ENCODE data around the gene DNMT3A. TPM values are rescaled to one million over a fixed set of nuclear protein-coding genes. Genes with fewer than 3 reads are reported as not detected.

DNMT3A gene
- total and polyA plus RNA-seq, 2 donors (not counting 3 experiments of a cell fraction or from before 2014, with no cell fraction given) = 23.3 to 71.7 TPM

DNA sequence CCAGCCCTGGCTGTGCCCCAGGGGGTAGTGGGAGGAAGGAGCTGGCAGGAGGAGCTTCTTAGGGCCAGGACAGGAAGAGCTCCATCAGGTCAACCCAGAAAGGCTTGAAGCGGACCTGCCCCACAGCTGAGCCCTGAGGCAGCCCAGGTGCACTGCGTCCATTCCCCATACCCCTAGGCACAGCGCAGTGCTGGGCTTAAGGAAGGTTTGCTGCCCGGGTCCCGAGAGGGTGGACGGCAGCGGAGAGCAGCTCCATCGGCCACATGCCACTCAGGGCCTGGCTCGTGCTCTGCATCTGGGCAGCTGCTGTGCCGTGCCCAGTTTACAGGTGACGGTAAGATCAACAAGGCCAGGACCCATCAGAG lies 26.4 kb downstream of the DNMT3A start:
- TF ChIP-seq JUN (IDR thresholded peaks at IDR 0.05; ENCODE audit: borderline replicate concordance, insufficient read depth, insufficient read length, low read depth) = no peak
- TF ChIP-seq, protein P1, sequence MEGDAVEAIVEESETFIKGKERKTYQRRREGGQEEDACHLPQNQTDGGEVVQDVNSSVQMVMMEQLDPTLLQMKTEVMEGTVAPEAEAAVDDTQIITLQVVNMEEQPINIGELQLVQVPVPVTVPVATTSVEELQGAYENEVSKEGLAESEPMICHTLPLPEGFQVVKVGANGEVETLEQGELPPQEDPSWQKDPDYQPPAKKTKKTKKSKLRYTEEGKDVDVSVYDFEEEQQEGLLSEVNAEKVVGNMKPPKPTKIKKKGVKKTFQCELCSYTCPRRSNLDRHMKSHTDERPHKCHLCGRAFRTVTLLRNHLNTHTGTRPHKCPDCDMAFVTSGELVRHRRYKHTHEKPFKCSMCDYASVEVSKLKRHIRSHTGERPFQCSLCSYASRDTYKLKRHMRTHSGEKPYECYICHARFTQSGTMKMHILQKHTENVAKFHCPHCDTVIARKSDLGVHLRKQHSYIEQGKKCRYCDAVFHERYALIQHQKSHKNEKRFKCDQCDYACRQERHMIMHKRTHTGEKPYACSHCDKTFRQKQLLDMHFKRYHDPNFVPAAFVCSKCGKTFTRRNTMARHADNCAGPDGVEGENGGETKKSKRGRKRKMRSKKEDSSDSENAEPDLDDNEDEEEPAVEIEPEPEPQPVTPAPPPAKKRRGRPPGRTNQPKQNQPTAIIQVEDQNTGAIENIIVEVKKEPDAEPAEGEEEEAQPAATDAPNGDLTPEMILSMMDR (IDR thresholded peaks at IDR 0.05; ENCODE audit: extremely low read depth in 1 of 2, insufficient read depth in 1 of 2, low read depth in 1 of 2, low read length in 2 of 2) = no peak
- FAIRE-seq = no peak
- no peaks in the 10 kb centered on the region for H3K9me1 ChIP-seq (replicated peaks; ENCODE audit: control insufficient read depth, extremely low read depth, insufficient read depth, low read length)
- intact Hi-C loops (cut with micrococcal nuclease) = no loop called here
- no peak overlapping the region for H3K27ac ChIP-seq (ENCODE audit: insufficient read depth, low read depth, low read length)
- no peak for DNase-seq (ENCODE audit: low read depth, low spot score)
- no peak overlapping the region for H2AFZ ChIP-seq (ENCODE audit: low read depth, low read length)
- no peaks in the 10 kb centered on the region for H3K9me3 ChIP-seq (replicated peaks; ENCODE audit: control insufficient read depth, insufficient read depth, low read length)
- POLR2A ChIA-PET = no interaction called here
- peaks cover 0 to 6% of the 10 kb centered on the region in 2 experiments for H3K36me3 ChIP-seq (ENCODE audit: control insufficient read depth in 2 of 2, extremely low read depth in 1 of 2, insufficient read depth in 2 of 2, low read length in 2 of 2)
- H3K79me2 ChIP-seq (ENCODE audit: control insufficient read depth, insufficient read depth, low read length) = no peaks in the 10 kb centered on the region
- no TSS peak for BruUV-seq (replicated peaks)
- no peaks in the 10 kb centered on the region for H3K4me1 ChIP-seq (ENCODE audit: control insufficient read depth, extremely low read depth, insufficient read depth, low read length)
- H4K20me1 ChIP-seq (replicated peaks; ENCODE audit: control insufficient read depth, extremely low read depth, insufficient read depth, low read length) = no peaks in the 10 kb centered on the region
- H3K27me3 ChIP-seq (ENCODE audit: control insufficient read depth in 2 of 2, insufficient read depth in 2 of 2, low read length in 2 of 2) = no peaks in the 10 kb centered on the region
- CTCF ChIA-PET = interaction anchor here (0.7 to 3.5 kb wide), 9 partner anchors 8 to 349 kb away, joined by 3 to 8 read pairs (median 4); no protein-coding TSS in a partner anchor
- dilution Hi-C loops (cut with MboI; ENCODE audit: extremely low pct_ligation_motif_present, low sequenced_read_pairs) = no loop called here
- H3K9ac ChIP-seq (replicated peaks; ENCODE audit: extremely low read depth, insufficient read depth, low read length) = no peak overlapping the region
- no peak overlapping the region for H3K4me3 ChIP-seq (replicated peaks in 1 of 3; ENCODE audit: insufficient read depth in 1 of 3, low read depth in 1 of 3, low read length in 3 of 3)
- H3K4me2 ChIP-seq (ENCODE audit: insufficient read depth, low read length) = no peak overlapping the region

DNA sequence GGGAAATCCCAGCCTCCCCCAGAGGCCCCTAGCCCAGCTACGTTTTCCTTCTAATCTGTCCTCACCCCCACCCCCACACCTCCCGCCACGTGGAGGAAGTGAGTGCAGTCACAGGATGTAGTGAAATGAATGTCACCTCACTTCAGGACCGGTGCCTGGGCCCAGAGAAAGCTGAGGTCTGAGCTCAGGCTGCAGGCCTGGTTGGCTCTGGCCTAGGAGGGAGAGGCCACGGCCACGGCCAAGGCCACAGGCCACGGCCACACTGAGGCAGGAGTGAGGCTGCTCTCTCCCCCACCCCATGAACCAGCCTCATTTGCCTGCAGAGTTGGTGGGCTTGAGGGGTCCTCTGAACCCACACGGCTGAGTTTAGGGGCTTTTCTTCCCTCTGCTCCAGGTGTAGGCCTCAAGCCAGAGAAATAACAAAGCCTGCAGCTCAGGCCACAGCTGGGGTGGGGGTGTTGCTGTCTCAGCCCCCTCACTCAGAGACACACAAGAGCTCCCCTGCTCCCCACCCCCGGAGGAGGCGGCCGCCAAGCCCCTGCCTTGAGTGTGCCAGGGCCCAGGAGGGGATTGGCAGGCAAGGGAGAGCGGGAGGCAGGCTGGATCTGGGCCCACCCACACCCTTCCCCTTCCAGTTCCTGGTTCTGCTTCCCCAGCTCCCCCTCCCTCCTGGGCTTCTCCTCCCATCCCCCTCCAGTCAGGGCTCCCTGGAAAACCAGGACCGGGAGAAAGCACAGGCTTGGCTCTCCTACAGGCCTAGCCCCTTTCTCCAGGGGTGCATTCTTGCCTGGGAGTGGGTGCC lies 27.0 kb downstream of the DNMT3A start:
- ChIA-PET POLR2A (no interaction called here), CTCF (interaction anchor here (0.7 to 3.5 kb wide), 10 partner anchors 9 to 350 kb away, joined by 3 to 8 read pairs (median 4); no protein-coding TSS in a partner anchor)
- Histone ChIP-seq H3K9me1 (replicated peaks; ENCODE audit: control insufficient read depth, extremely low read depth, insufficient read depth, low read length) (no peaks in the 10 kb centered on the region), H3K4me2 (ENCODE audit: insufficient read depth, low read length) (no peak overlapping the region), H3K4me1 (ENCODE audit: control insufficient read depth, extremely low read depth, insufficient read depth, low read length) (no peaks in the 10 kb centered on the region), H3K27ac (ENCODE audit: insufficient read depth, low read depth, low read length) (no peak overlapping the region), H3K9ac (replicated peaks; ENCODE audit: extremely low read depth, insufficient read depth, low read length) (no peak overlapping the region), H4K20me1 (replicated peaks; ENCODE audit: control insufficient read depth, extremely low read depth, insufficient read depth, low read length) (no peaks in the 10 kb centered on the region), H3K27me3 (ENCODE audit: control insufficient read depth in 2 of 2, insufficient read depth in 2 of 2, low read length in 2 of 2) (no peaks in the 10 kb centered on the region), H3K36me3 (ENCODE audit: control insufficient read depth in 2 of 2, extremely low read depth in 1 of 2, insufficient read depth in 2 of 2, low read length in 2 of 2) (peaks cover 0 to 6% of the 10 kb centered on the region in 2 experiments), H2AFZ (ENCODE audit: low read depth, low read length) (no peak overlapping the region), H3K9me3 (replicated peaks; ENCODE audit: control insufficient read depth, insufficient read depth, low read length) (no peaks in the 10 kb centered on the region), H3K79me2 (ENCODE audit: control insufficient read depth, insufficient read depth, low read length) (no peaks in the 10 kb centered on the region), H3K4me3 (replicated peaks in 1 of 3; ENCODE audit: insufficient read depth in 1 of 3, low read depth in 1 of 3, low read length in 3 of 3) (no peak overlapping the region)
- intact Hi-C loops (cut with micrococcal nuclease) = no loop called here
- DNase-seq (ENCODE audit: low read depth, low spot score) = peak; percentile 53
- FAIRE-seq = peak; percentile 61
- no TSS peak for BruUV-seq (replicated peaks)
- no peak for TF ChIP-seq FOS (IDR thresholded peaks at IDR 0.05; ENCODE audit: borderline replicate concordance, insufficient read depth, low read length)
- TF ChIP-seq, protein P1 (IDR thresholded peaks at IDR 0.05; ENCODE audit: extremely low read depth in 1 of 2, insufficient read depth in 1 of 2, low read depth in 1 of 2, low read length in 2 of 2) = no peak
- no peak for TF ChIP-seq POLR2A (IDR thresholded peaks at IDR 0.05; ENCODE audit: low read depth, low read length)
- TF ChIP-seq MYC (IDR thresholded peaks at IDR 0.05; ENCODE audit: low read depth, low read length) = no peak
- TF ChIP-seq, protein P2, sequence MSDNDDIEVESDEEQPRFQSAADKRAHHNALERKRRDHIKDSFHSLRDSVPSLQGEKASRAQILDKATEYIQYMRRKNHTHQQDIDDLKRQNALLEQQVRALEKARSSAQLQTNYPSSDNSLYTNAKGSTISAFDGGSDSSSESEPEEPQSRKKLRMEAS (IDR thresholded peaks at IDR 0.05; ENCODE audit: insufficient read depth, insufficient read length) = no peak
- TF ChIP-seq EZH2 (IDR thresholded peaks at IDR 0.05; ENCODE audit: borderline replicate concordance, low read depth, low read length, severe bottlenecking) = no peak
- no peak for TF ChIP-seq GATA2 (IDR thresholded peaks at IDR 0.05; ENCODE audit: insufficient read depth, insufficient read length, low read depth, low read length)
- TF ChIP-seq POLR2AphosphoS5 (IDR thresholded peaks at IDR 0.05; ENCODE audit: insufficient read depth, low read depth, low read length) = no peak
- TF ChIP-seq JUN (IDR thresholded peaks at IDR 0.05; ENCODE audit: borderline replicate concordance, insufficient read depth, insufficient read length, low read depth) = no peak
- dilution Hi-C loops (cut with MboI; ENCODE audit: extremely low pct_ligation_motif_present, low sequenced_read_pairs) = no loop called here
